ENCODE data around the gene ATP8B3. TPM values are rescaled to one million over a fixed set of nuclear protein-coding genes. Genes with fewer than 3 reads are reported as not detected.

Gene ATP8B3
- total RNA-seq, 1 experiment from 2014 or later, result 9.6 TPM

GRCh38 chr19:1746401-1747284, 65.4 kb downstream of the ATP8B3 start:
- H3K79me2 ChIP-seq (ENCODE audit: insufficient read depth, low read length), result no peaks in the 10 kb centered on the region
- no peak overlapping the region for H2AK5ac ChIP-seq (ENCODE audit: insufficient read length, low read length)
- H4K91ac ChIP-seq (ENCODE audit: insufficient read length, low read depth, low read length), result no peak overlapping the region
- no peak overlapping the region for H2BK15ac ChIP-seq (ENCODE audit: low read depth, low read length)
- DNase-seq, result no peak
- Mint-ChIP-seq H3K27ac (no peak overlapping the region), H3K9me3 (no peaks in the 10 kb centered on the region; a peak in 1 of 5 replicates), H3K4me1 (peaks cover 9 to 22% of the 10 kb centered on the region in 2 experiments), H3K36me3 (ENCODE audit: insufficient read depth in 1 of 3, low read depth in 3 of 3) (no peaks in the 10 kb centered on the region), H3K27me3 (ENCODE audit: low read depth) (peaks cover 95% of the 10 kb centered on the region), H3K4me3 (peak overlapping the region in 1 of 2 experiments; percentile 54; a peak in 1 of 5 replicates)
- H3K27me3 ChIP-seq (ENCODE audit: insufficient read depth, low read length), result peaks cover 59% of the 10 kb centered on the region
- TF ChIP-seq, protein P1, sequence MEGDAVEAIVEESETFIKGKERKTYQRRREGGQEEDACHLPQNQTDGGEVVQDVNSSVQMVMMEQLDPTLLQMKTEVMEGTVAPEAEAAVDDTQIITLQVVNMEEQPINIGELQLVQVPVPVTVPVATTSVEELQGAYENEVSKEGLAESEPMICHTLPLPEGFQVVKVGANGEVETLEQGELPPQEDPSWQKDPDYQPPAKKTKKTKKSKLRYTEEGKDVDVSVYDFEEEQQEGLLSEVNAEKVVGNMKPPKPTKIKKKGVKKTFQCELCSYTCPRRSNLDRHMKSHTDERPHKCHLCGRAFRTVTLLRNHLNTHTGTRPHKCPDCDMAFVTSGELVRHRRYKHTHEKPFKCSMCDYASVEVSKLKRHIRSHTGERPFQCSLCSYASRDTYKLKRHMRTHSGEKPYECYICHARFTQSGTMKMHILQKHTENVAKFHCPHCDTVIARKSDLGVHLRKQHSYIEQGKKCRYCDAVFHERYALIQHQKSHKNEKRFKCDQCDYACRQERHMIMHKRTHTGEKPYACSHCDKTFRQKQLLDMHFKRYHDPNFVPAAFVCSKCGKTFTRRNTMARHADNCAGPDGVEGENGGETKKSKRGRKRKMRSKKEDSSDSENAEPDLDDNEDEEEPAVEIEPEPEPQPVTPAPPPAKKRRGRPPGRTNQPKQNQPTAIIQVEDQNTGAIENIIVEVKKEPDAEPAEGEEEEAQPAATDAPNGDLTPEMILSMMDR (conservative IDR thresholded peaks at IDR 0.05), result no peak
- H3K9ac ChIP-seq (ENCODE audit: extremely low read depth, insufficient read length, low read length), result no peak overlapping the region
- H2AFZ ChIP-seq (ENCODE audit: low read length), result no peak overlapping the region
- H2BK12ac ChIP-seq (ENCODE audit: insufficient read length, low read depth, low read length), result no peak overlapping the region
- no peak overlapping the region for H3K27ac ChIP-seq (ENCODE audit: insufficient read length, low read depth, low read length)
- no peak overlapping the region for H2BK5ac ChIP-seq (ENCODE audit: insufficient read length, low read length)
- no peaks in the 10 kb centered on the region; the same call in 1 of the 2 replicates for H3K4me1 ChIP-seq (ENCODE audit: insufficient read depth, low read length)
- no peak overlapping the region for H3T11ph ChIP-seq (ENCODE audit: low read length)
- H3K4ac ChIP-seq (ENCODE audit: low read depth, low read length), result no peak overlapping the region
- no peak overlapping the region for H3K18ac ChIP-seq (ENCODE audit: insufficient read length, low read depth, low read length)
- H4K5ac ChIP-seq (ENCODE audit: insufficient read length, low read depth, low read length), result no peak overlapping the region
- no peak overlapping the region for H3K23ac ChIP-seq (ENCODE audit: insufficient read length, low read depth, low read length)
- H3K14ac ChIP-seq (ENCODE audit: insufficient read depth, low read length), result no peak overlapping the region
- H4K8ac ChIP-seq (replicated peaks; ENCODE audit: insufficient read length, low read depth, low read length), result no peak overlapping the region
- no peak overlapping the region for H2BK120ac ChIP-seq (ENCODE audit: low read depth, low read length, poor library complexity, severe bottlenecking)
- no peaks in the 10 kb centered on the region for H3K79me1 ChIP-seq (ENCODE audit: insufficient read depth, low read depth, low read length, poor library complexity, severe bottlenecking)
- peaks cover 22% of the 10 kb centered on the region for H3K23me2 ChIP-seq (ENCODE audit: insufficient read length, low read depth, low read length, poor library complexity, severe bottlenecking)
- peak overlapping the region; percentile 78 for H2BK20ac ChIP-seq (ENCODE audit: low read depth, low read length, poor library complexity, severe bottlenecking)
- H4K20me1 ChIP-seq (ENCODE audit: control insufficient read depth, insufficient read depth, insufficient read length), result no peaks in the 10 kb centered on the region
- H3K56ac ChIP-seq (ENCODE audit: insufficient read length, low read depth, low read length), result no peak overlapping the region
- no CpG with 5 or more reads among the region's 31 CpGs for WGBS (ENCODE audit: extremely low coverage, insufficient read length, low lambda C conversion rate)
- no peaks in the 10 kb centered on the region for H3K9me3 ChIP-seq (ENCODE audit: control insufficient read depth, low read depth, low read length)
- H3K4me2 ChIP-seq (ENCODE audit: insufficient read depth, insufficient read length, low read length), result peak overlapping the region; percentile 52

Data from H9 (cell line).